BLaER1 (cell line): ENCODE data around the gene CDH13.

ENCODE experiments used
- H3K27ac ChIP-seq: shearing (Covaris generic); formaldehyde crosslinking; 2 replicates; pipeline ENCODE4 v1.8.1; 2022
- H3K27me3 ChIP-seq: shearing (Covaris generic); formaldehyde crosslinking; 2 replicates; pipeline ENCODE4 v1.8.1; 2022
- H3K36me3 ChIP-seq: shearing (Covaris generic); formaldehyde crosslinking; 2 replicates; pipeline ENCODE4 v1.8.1; 2022
- H3K4me1 ChIP-seq: shearing (Covaris generic); formaldehyde crosslinking; 2 replicates; pipeline ENCODE4 v1.8.1; 2022
- H3K4me2 ChIP-seq: shearing (Covaris generic); formaldehyde crosslinking; 2 replicates; pipeline ENCODE4 v1.8.1; 2022
- H3K4me3 ChIP-seq: shearing (Covaris generic); formaldehyde crosslinking; 2 replicates; pipeline ENCODE4 v1.8.1; 2022
- H3K9ac ChIP-seq: shearing (Covaris generic); formaldehyde crosslinking; 2 replicates; pipeline ENCODE4 v1.8.1; 2022
- H3K9me3 ChIP-seq: shearing (Covaris generic); formaldehyde crosslinking; 2 replicates; pipeline ENCODE4 v1.8.1; 2022
- H4K20me1 ChIP-seq: shearing (Covaris generic); formaldehyde crosslinking; 2 replicates; pipeline ENCODE4 v1.8.1; 2022
- Cebpa-rat ChIP-seq: shearing (Covaris generic); IDR thresholded peaks from 2 replicates; pipeline ENCODE4 v1.8.1; 2022

The CDH13 gene

GRCh38 chr16:83701494-83701893 lies 1074.7 kb downstream of the CDH13 start:
- H3K9ac ChIP-seq = no peak overlapping the region
- TF ChIP-seq Cebpa-rat = no peak
- H3K27me3 ChIP-seq = no peaks in the 10 kb centered on the region
- no peaks in the 10 kb centered on the region for H3K9me3 ChIP-seq
- H3K4me2 ChIP-seq = no peak overlapping the region
- H4K20me1 ChIP-seq = no peaks in the 10 kb centered on the region
- H3K4me3 ChIP-seq = no peak overlapping the region
- H3K27ac ChIP-seq = no peak overlapping the region
- no peaks in the 10 kb centered on the region for H3K4me1 ChIP-seq
- H3K36me3 ChIP-seq = no peaks in the 10 kb centered on the region

- H3K9me3 ChIP-seq = no peaks in the 10 kb centered on the region
- no peaks in the 10 kb centered on the region for H4K20me1 ChIP-seq
- H3K27ac ChIP-seq = no peak overlapping the region
- no peak for TF ChIP-seq Cebpa-rat
- no peaks in the 10 kb centered on the region for H3K4me1 ChIP-seq
- H3K4me2 ChIP-seq = no peak overlapping the region
- H3K36me3 ChIP-seq = no peaks in the 10 kb centered on the region
- H3K9ac ChIP-seq = no peak overlapping the region
- H3K27me3 ChIP-seq = no peaks in the 10 kb centered on the region
- no peak overlapping the region for H3K4me3 ChIP-seq
Measured at GRCh38 chr16:83704656-83705055, 1077.9 kb downstream of the CDH13 start.

DNA sequence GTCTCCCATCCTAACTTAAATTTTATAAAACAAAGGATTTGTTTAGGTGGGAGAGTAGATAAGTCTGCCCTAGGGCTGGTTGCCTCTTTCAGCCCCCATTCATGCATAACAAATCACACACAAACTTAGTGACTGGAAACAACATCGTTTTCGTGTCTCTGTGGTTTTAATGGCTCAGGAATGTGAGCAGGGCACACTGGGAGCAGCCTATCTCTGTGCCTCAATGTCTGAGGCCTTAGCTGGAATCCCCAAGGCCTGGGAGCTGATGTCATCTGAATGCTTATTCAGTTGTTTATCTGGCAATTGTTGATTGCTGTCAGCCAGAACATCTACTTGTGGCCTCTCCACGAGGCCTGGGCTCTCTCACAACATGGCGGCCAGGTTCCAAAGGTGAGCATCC lies 1079.1 kb downstream of the CDH13 start:
- Histone ChIP-seq H3K36me3 (no peaks in the 10 kb centered on the region), H3K9ac (no peak overlapping the region), H3K27me3 (no peaks in the 10 kb centered on the region), H3K4me2 (no peak overlapping the region), H4K20me1 (no peaks in the 10 kb centered on the region), H3K4me1 (no peaks in the 10 kb centered on the region), H3K4me3 (no peak overlapping the region), H3K27ac (no peak overlapping the region), H3K9me3 (no peaks in the 10 kb centered on the region)
- no peak for TF ChIP-seq Cebpa-rat

DNA sequence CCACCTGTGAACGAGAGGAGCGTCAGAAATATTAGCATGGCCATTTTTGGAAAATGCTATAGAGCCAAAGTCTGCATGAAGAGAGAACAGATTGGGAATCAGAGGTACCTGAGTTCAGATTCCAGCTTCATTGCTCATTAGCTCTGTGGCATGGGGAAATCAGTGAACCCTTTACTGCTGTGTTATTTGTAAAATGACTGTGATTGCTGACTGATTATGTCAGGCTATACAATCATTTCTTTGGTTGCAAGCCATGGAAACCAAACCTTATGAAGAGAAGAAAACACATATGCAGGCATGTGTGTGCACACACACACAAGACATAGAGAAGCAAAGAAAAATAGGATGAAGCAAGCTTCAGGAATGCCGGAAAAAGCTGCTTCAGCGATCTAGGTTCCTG lies 1079.6 kb downstream of the CDH13 start:
- H3K27ac ChIP-seq = no peak overlapping the region
- TF ChIP-seq Cebpa-rat = no peak
- H4K20me1 ChIP-seq = no peaks in the 10 kb centered on the region
- H3K27me3 ChIP-seq = no peaks in the 10 kb centered on the region
- no peak overlapping the region for H3K4me2 ChIP-seq
- no peaks in the 10 kb centered on the region for H3K36me3 ChIP-seq
- no peaks in the 10 kb centered on the region for H3K9me3 ChIP-seq
- H3K4me3 ChIP-seq = no peak overlapping the region
- no peaks in the 10 kb centered on the region for H3K4me1 ChIP-seq
- no peak overlapping the region for H3K9ac ChIP-seq

DNA sequence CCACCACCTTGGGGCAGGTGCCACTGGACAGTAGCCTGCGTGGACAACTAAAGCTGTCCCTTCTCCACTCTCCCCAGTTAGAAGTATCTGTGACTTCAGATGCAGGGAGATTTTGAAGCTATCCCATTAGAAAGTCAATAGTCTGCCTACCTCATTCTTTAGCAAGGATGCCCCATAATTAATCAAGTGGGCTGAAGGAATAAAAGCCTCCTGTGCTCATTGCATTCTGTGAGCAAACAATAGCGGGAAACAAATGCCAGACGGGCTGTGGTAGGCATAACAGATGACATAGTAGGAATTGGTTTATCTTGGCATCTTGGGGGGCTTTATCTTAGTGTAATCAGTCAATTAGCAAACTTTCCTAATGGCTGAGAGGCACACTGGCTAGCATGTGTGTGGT lies 1084.3 kb downstream of the CDH13 start:
- no peak for TF ChIP-seq Cebpa-rat
- H3K9me3 ChIP-seq = no peaks in the 10 kb centered on the region
- no peaks in the 10 kb centered on the region for H3K27me3 ChIP-seq
- no peaks in the 10 kb centered on the region for H3K36me3 ChIP-seq
- no peaks in the 10 kb centered on the region for H3K4me1 ChIP-seq
- H3K9ac ChIP-seq = no peak overlapping the region
- no peaks in the 10 kb centered on the region for H4K20me1 ChIP-seq
- no peak overlapping the region for H3K4me3 ChIP-seq
- H3K27ac ChIP-seq = no peak overlapping the region
- H3K4me2 ChIP-seq = no peak overlapping the region

DNA sequence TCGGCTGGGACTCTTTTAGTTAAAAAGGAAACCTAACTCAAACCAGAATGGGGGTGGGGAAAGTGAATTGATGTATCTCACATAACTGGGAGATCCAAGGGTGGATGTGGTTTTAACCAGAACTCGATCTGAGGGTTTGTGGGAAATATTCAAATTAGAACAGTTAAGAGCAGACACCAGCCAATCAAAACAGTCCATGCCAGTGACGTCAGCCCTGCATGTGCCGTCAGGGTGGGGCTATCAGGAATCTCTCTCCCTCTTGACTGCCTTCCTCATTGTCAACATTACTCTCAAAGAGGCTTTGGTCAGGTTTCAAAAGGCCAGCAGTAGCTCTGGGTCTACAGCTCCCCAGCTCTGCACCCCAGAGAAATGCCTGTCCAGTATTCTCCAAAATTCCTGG lies 1086.8 kb downstream of the CDH13 start:
- TF ChIP-seq Cebpa-rat = no peak
- Histone ChIP-seq H3K4me3 (no peak overlapping the region), H3K9me3 (no peaks in the 10 kb centered on the region), H4K20me1 (no peaks in the 10 kb centered on the region), H3K9ac (no peak overlapping the region), H3K4me2 (no peak overlapping the region), H3K27ac (no peak overlapping the region), H3K36me3 (no peaks in the 10 kb centered on the region), H3K27me3 (no peaks in the 10 kb centered on the region), H3K4me1 (no peaks in the 10 kb centered on the region)

DNA sequence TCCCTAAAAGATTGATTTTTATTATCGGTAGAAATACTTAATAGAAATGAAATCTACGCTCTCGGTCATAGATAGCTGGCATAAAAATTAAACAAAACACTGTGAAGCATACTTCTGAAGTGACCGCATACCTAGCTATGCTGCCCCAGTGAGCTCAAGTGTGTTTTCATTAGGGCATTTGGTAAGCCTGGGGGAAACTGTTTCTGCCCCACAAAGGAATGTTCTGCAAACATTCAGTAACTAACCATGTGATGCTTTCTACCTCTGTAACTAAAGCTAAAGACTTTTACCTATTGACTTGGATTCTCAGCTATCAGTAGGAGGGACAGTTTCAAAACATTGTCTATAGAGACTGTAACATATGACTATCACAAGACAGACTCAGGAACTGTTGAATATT lies 1087.5 kb downstream of the CDH13 start:
- no peaks in the 10 kb centered on the region for H3K27me3 ChIP-seq
- no peak overlapping the region for H3K27ac ChIP-seq
- H3K4me2 ChIP-seq = no peak overlapping the region
- no peaks in the 10 kb centered on the region for H3K4me1 ChIP-seq
- no peak overlapping the region for H3K4me3 ChIP-seq
- no peaks in the 10 kb centered on the region for H3K9me3 ChIP-seq
- no peaks in the 10 kb centered on the region for H3K36me3 ChIP-seq
- H4K20me1 ChIP-seq = no peaks in the 10 kb centered on the region
- no peak overlapping the region for H3K9ac ChIP-seq
- TF ChIP-seq Cebpa-rat = no peak

- Histone ChIP-seq H3K4me3 (no peak overlapping the region), H3K4me2 (no peak overlapping the region), H3K9me3 (no peaks in the 10 kb centered on the region), H3K4me1 (no peaks in the 10 kb centered on the region), H3K36me3 (no peaks in the 10 kb centered on the region), H3K9ac (no peak overlapping the region), H4K20me1 (no peaks in the 10 kb centered on the region), H3K27ac (no peak overlapping the region), H3K27me3 (no peaks in the 10 kb centered on the region)
- TF ChIP-seq Cebpa-rat = no peak
Measured at GRCh38 chr16:83715217-83715920, 1088.6 kb downstream of the CDH13 start.

DNA sequence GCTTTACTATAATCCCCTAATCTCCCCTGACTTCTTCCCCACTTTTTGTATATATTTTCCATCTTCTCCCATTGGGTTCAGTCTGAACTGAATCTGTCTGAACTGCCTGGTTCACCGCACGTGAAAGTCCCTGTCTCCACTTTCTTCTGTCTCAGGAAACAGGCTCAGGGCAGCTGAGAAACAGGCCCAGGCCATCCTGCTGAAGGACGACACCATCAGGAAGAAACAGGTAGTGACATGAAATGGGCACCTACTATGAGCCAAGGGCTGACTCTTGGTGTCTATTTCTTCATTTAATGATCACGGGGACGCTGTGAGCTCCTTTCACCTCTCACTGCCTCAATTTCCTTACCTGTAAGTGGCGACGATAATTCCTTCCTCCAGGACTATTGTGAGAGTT lies 1090.5 kb downstream of the CDH13 start:
- no peaks in the 10 kb centered on the region for H4K20me1 ChIP-seq
- TF ChIP-seq Cebpa-rat = no peak
- no peaks in the 10 kb centered on the region for H3K9me3 ChIP-seq
- H3K4me3 ChIP-seq = no peak overlapping the region
- no peaks in the 10 kb centered on the region for H3K27me3 ChIP-seq
- no peak overlapping the region for H3K4me2 ChIP-seq
- no peaks in the 10 kb centered on the region for H3K36me3 ChIP-seq
- no peaks in the 10 kb centered on the region for H3K4me1 ChIP-seq
- H3K9ac ChIP-seq = no peak overlapping the region
- H3K27ac ChIP-seq = no peak overlapping the region

DNA sequence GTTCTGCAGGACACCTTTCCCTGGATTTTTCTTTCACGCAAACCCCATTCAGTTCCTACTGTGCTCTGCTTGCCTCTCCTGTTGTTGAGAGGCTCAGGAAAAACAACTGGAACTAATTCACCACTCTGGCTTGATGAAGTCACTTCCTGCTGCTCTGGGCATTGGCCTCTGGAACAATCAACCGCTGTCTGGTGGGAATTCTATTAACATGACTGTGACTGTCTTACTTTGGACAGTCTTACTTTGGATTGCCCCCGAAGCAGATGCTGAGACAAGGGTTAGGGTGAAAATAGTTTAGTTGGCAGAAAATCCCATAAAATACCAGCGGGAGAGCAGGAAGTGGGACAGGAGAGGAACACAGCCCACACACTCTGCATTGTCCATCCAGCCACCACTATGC lies 1091.0 kb downstream of the CDH13 start:
- Histone ChIP-seq H3K4me2 (no peak overlapping the region), H3K4me3 (no peak overlapping the region), H4K20me1 (no peaks in the 10 kb centered on the region), H3K9ac (no peak overlapping the region), H3K27me3 (no peaks in the 10 kb centered on the region), H3K4me1 (no peaks in the 10 kb centered on the region), H3K27ac (no peak overlapping the region), H3K9me3 (no peaks in the 10 kb centered on the region), H3K36me3 (no peaks in the 10 kb centered on the region)
- no peak for TF ChIP-seq Cebpa-rat

GRCh38 chr16:83720213-83720612 lies 1093.4 kb downstream of the CDH13 start:
- Histone ChIP-seq H3K27ac (no peak overlapping the region), H3K4me1 (no peaks in the 10 kb centered on the region)

More at GRCh38 chr16:83720213-83720612, 1093.4 kb downstream of the CDH13 start:
- no peak overlapping the region for H3K4me3 ChIP-seq
- no peaks in the 10 kb centered on the region for H3K27me3 ChIP-seq
- no peak overlapping the region for H3K4me2 ChIP-seq
- H3K36me3 ChIP-seq = no peaks in the 10 kb centered on the region
- H3K9me3 ChIP-seq = no peaks in the 10 kb centered on the region
- TF ChIP-seq Cebpa-rat = no peak
- no peaks in the 10 kb centered on the region for H4K20me1 ChIP-seq
- H3K9ac ChIP-seq = no peak overlapping the region
